HG02798 (cell line): ENCODE results near the gene IGSF1.
"Not testable (repeated sequence)": the region's sequence is repeated elsewhere in the genome, so short reads cannot be mapped to it uniquely, and the experiment has no call there.

Experiments used
- ATAC-seq: cut with Tn5 transposase; IDR thresholded peaks from one replicate; pipeline ENCODE4 v1.9.1; 2021; ENCODE audit warnings: mild to moderate bottlenecking; ENCODE audit not compliant: unreplicated experiment, poor library complexity

Gene IGSF1

DNA sequence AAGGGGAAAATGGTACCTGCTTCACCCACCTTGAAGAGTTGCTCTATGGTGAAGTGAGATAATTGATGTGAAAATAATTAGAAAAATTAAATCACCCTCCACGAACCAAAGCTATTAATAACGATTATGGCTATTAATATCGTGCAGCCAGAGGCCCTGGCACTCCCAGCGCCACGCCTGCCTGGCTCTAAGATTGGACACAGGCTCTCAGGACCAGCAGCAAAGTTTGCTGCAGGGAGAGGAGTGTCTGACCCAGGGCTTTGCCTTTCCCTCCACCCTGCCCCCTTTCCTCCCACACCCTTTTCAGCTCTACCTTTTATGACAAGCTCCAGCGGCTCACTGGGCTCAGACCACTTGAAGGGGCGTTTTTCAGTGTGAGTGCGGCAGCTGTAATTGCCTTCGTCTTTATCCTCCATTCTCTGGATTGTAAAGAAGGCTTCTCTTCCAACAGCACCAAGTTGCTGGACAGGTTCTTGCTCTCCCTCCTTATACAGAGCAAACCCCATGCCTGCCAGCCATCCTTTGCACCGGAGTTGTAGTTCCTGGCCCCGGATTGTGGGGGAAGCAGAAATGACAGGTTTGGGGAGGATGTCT, 11.5 kb downstream of the IGSF1 start:
- ATAC-seq: no peak

DNA sequence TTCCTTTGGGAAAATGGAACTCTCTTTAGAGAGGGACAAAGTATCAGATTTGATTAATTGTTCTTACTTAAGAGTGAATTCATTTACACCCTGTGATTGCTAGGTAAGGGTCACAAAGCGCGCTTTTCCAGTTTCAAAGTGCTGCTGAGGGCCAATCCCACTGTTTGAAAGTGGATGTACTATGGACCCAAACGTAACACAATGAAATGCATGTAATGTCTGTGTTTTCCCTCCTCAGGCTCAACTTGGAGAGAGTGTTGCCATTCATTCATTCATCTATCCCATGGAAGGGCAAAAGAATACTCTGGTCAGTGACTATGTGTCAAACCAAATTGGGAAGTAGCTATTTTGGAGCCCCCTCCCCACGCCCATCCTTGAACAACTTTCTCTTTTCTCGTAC, 16.1 kb downstream of the IGSF1 start:
- no peak for ATAC-seq

DNA sequence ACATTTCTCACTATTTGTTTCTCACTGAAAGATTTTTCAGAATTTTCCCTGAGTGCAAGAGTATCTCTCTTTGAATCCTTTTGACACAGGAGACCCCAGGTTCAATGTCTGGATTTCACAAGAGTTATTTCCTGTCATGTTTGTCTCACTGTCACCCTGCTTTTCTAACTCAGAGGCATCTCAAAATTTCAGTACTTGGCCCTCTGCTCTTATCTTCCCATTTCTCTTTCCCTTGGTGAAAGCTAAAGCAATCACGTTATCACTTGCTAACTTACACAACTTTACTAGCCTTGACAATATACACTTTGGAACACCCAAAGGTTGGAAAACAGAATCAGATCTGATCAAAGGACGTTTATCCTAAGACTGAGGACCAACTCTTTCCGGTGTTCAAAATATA, 17.3 kb downstream of the IGSF1 start:
- no peak for ATAC-seq

DNA sequence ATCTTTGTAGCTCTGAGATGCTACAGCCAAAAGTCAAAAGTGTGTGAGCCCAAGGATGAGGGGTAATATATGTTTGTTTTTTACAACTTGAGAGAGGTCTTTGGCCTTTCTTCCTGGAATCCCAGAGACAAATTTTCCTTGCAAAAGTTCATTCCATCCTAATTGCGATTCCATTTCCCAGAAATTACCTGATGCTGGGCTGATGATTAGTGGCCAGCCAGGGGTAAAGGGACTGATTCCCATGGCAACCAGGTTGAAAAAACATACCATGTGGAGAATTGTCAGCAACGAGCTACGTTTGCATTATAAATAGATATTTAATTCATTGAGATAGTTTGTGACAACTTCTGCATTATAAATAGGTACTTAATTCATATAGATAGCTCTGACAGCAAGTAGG, 17.8 kb downstream of the IGSF1 start:
- no peak for ATAC-seq

DNA sequence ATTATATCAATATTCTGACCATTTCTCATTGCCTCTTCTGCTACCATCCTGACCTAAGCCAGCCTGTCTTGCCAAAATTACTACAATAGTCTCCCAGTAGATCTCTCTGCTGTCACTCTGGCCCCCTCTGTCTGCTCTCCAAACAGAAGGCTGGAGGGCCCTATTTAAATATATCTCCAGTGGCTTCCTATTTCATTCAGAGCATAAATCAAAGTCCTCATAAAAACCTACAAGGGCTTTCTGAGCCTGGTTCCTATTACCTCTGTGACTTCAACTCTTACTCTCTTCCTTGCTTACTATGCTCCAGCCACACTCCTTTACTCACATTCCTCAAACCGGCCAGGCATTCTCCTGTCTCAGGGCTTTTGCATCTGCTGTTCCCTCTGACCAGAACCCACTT, 19.0 kb downstream of the IGSF1 start:
- ATAC-seq: no peak

DNA sequence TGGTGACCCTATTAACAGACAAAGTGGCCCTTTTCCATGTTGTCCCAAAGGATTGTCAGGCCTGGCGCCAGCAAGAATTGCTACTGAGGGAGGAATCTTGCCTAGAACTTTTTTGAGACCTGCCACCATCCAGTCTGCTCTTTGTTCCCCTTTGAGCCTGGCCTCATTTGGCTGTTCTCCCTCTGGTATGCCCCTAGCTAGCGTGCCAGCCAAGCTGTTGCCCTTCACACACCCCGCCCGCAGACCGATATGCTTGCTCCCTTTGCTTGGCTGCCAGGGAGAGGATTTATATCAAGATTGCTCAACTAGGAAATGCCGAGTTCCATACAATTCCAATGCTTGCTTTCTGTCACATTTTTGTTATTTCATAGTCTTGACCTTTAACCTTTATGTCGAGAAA, 24.4 kb downstream of the IGSF1 start:
- no peak for ATAC-seq

DNA sequence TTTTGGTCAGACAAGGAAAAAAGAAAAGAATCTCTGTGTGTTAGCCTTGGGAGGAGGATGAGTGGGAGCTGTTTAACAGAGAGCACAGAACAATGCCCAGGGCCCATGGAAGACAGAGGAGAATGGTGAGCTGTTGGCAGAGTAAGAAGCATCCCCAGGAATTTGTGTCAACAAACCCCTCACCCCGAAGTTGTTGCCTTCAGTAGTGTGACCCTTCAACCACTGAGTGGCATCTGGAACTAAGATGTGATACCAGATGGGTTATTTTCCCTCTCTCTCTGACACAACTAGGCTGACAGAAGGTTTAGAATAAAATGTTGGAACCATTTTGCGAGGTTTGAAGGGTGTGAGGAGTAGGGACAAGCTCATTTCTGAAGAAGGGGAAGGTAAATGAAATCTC, 25.1 kb downstream of the IGSF1 start:
- no peak for ATAC-seq

DNA sequence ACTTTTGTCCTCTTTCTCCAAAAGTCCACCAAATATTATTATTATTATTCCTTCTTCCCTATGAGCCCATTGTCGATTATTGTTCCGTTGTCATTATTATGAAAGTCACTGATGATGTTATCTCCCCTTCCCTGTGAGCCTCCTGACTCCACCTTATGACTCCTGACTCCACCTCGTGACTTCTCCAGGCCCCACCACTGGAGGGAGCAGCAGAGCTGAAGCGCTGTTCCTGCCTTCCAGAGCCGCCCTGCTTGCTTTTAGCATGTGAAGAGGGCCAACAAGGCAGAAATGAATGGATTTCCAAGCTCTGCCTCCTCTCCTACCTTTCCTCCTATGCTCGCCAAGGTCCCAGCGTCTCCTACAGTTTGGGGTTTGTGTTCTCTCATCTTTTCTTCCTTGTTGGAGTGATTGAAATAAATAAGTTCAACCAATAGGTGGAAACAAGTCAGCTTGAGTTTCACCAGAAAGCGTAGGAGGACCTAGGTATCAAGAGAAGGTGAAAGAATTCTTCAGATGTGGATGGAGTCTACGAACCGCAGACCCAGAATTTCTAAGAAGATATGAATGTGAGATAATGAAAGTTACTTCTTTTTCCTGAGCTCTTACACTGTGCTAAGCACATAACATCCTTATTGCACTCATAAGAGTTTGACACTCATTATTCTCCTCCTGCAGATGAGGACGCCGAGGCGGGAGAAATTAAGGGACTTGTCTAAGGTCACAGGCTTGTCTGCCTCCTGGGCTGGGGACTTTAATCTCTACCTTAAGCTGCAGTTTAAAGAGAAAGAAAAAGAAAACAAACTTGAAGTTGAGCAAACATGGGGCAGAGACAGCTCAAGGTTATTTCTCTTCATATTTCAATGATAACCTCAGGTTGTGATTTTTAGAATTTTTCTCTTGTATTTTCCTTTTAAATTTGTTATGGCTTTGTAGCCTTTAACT, 26.1 kb downstream of the IGSF1 start:
- ATAC-seq: no peak

DNA sequence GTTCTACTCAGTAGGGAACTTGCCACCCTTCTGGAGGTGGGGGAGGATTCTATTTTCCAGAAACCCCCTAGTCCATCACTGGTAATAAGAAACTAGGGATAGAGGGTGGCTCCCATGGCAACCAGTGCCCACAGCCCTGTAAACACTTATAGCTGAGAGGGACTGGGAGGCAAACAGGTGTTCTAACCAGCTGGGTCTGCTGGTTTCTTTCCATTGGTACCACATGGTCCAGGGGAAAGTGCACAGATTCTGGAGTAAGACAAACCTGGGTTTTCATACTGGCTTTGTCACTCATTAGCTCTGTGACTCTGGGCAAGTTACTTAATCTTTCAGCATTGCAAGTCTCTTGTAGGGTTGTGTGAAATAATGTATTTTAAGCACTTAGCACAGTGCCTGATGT, 26.9 kb downstream of the IGSF1 start:
- ATAC-seq: no peak

DNA sequence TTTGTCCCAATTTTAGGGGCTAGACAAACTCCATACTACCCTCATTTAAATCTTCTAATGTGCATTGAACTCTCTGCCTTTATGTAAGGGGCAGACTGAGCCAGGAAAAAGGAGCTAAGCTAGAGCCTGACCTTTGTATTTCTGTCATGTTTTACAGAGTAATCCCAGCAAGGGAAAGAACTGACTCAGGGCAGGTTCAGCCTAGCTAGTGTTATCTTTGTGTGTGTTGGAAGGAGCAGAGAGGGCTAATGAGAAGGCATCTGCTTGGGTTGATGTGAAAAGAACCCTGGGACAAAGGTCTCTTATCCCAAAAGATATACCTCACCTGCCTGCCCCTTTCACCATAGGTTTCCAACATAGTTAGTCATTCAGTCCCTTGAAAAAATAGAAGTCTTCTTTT, 31.7 kb downstream of the IGSF1 start:
- ATAC-seq: no peak

DNA sequence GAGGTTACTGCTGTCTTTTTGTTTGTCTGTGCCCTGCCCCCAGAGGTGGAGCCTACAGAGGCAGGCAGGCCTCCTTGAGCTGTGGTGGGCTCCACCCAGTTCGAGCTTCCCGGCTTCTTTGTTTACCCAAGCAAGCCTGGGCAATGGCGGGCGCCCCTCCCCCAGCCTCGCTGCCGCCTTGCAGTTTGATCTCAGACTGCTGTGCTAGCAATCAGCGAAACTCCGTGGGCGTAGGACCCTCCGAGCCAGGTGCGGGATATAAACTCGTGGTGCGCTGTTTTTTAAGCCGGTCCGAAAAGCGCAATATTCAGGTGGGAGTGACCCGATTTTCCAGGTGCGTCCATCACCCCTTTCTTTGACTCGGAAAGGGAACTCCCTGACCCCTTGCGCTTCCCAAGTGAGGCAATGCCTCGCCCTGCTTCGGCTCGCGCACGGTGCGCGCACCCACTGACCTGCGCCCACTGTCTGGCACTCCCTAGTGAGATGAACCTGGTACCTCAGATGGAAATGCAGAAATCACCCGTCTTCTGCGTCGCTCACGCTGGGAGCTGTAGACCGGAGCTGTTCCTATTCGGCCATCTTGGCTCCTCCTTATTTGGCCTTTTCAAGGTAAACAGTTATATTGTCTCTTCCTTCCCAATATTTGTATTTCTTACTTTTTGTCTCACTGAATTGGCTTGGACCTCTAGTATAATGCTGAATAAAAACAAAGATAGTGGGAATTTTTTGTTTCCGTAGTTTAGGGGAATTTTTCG, 37.9 kb downstream of the IGSF1 start:
- not testable (repeated sequence) for ATAC-seq

DNA sequence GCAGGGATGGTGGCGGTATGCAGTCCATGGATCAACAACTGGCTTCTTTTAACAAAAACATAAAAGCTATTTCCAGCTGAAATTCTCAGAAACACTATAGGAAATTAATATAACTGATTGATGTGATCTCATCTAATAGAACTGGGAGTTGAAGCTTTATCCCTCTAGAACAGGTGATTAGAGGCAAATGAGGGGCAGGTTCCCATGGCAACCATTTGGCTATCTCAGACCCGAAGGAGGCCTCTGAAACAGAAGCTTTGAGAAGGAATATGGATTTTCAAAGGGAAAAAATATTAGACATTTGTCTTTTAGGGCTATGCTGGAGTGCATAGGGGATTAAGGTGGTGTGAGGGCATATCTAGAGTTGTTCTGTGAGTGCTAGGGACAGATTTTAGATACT, 50.0 kb downstream of the IGSF1 start:
- no peak for ATAC-seq

DNA sequence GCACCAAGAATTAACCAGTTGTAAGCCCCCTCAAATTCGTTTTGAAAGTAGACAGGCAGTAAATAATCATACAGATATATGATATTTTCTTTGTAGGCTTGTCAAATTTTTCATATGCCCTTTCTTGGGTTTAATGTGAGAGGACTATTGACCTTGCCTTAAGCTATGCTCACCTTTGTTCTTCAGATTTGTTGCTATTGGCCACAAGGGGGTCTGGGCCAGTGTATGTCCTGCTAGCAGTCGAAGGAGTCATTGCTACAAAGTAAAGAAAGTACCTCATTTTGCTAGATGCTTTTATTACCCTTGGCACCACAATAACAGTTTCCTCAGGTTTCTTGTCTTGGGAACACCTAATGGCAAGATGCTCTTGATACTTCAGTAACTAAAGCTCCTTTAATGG, 51.7 kb downstream of the IGSF1 start:
- ATAC-seq: no peak

DNA sequence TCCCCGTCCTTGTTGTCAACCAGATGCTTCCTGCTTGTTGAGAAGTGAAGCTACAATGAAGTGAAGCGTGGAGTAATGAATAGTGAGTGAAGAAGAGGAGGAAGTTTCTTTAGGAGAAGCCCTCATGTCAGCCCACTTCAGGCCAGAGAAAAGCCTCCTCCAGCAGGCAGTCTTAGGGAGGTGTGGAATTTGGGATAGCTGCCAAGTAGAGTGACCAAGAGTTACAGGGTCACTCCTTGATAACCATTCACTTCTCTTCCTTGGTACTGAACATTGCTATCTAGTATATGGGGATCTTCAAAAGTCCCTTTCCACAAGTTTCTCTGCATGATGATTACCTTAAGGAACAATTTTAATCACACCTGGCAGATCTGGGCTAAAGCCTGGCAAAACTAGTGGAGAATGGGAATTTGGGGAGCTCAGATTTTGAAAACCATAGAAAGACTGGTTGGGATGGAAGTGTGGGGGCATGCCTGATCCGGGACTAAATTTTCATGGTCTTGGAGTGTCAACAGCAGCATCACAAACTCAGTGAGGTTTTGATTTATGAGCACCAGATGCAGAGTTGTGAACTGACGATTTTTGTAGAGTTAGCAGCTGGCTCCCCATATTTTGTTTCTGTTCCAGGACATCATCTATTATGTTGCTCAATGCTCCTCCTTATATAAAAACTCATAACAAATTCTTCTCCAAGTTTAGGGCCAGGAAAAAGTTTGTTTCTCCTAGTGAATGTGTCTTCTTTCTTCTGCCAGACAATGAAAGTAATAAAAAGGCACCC, 53.1 kb downstream of the IGSF1 start:
- no peak for ATAC-seq

DNA sequence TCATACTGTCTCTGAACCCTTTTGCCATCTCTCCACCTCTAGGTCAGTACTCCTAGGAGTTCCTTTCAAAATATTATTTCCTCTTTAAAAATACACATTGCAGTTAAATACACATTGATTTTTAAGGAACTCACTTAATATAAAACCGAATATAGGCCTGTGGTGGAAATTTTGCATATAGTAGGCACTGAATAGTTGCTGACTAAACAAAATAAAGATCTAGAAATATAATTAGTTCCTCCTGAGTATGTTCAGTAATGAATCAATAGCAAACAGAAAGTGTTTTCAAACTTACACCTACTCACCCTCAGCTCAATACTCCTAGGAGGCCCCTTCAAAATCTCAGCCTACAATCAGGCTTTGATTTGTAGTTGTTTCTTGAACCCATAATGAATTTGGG, 61.5 kb downstream of the IGSF1 start:
- ATAC-seq: no peak

DNA sequence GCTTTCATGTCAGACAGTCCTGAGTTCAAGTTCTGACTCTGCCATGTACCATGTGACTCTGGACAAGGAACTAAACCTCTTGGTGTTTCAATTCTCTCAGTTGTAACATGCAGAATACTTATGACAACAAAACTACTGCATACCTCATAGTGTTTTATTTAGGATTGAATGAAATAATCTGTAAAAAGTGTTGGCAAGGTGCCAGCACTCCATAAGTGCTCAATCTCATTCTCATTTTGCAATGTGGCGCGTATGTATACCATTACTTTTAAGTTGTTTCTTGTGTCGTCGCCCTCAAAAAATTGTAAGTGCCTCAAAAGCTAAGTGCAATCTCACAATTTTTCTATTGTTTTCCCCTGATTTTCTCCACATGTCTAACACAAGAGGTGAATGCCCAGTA, 62.5 kb downstream of the IGSF1 start:
- no peak for ATAC-seq

DNA sequence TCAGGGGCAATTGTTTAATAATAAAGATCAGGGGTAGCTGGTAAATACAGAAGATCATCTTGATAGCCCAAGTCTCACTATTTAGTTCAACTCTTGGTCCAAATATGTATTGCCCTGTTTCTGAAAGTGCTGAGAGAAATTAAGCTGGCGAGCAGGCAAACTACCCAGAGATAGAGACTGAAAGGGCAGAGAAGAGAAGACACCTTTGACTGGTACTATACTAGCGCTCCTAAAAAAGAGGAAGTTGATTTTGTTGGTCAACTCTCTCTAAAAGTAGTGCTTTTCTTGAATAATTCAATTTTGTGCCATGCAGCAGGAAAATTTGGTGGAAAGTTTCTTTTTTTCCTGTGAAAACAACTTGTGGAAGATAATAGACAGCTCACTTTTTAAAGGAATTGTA, 64.0 kb downstream of the IGSF1 start:
- ATAC-seq: no peak
